Hematopoietic multipotent progenitor cell treated with erythropoietin and hydrocortisone succinate and interleukin-3 and kit ligand, for 8 days (in vitro differentiated cells): ENCODE data around the gene INO80D.
"Not testable (repeated sequence)": the region's sequence is repeated elsewhere in the genome, so short reads cannot be mapped to it uniquely, and the experiment has no call there.

Experiments
- DNase-seq: peaks from one replicate; pipeline ENCODE4 v3.0.0-alpha.2; 2015

Gene INO80D

GRCh38 chr2:206023183-206023582 is 62.8 kb downstream of the INO80D start:
- peak; percentile 57 for DNase-seq

GRCh38 chr2:206020171-206020570 is 65.8 kb downstream of the INO80D start:
- no peak for DNase-seq

- DNase-seq, result not testable (repeated sequence)
Measured at GRCh38 chr2:206015746-206016145, 70.2 kb downstream of the INO80D start.

- no peak for DNase-seq
Measured at GRCh38 chr2:206011795-206012194, 74.2 kb downstream of the INO80D start.

GRCh38 chr2:206011018-206011614 is 74.9 kb downstream of the INO80D start:
- DNase-seq, result no peak

- DNase-seq, result peak; percentile 69
Measured at GRCh38 chr2:206004004-206004693, 81.8 kb downstream of the INO80D start.

- no peak for DNase-seq
Measured at GRCh38 chr2:206002440-206002839, 83.5 kb downstream of the INO80D start.

- no peak for DNase-seq
Measured at GRCh38 chr2:206001912-206002311, 84.1 kb downstream of the INO80D start.

GRCh38 chr2:206000776-206001175 is 85.2 kb downstream of the INO80D start:
- no peak for DNase-seq

- DNase-seq, result no peak
Measured at GRCh38 chr2:205998583-205998982, 87.4 kb downstream of the INO80D start.

- no peak for DNase-seq
Measured at GRCh38 chr2:205996161-205996560, 89.8 kb downstream of the INO80D start.

GRCh38 chr2:205995260-205995659 is 90.7 kb downstream of the INO80D start:
- DNase-seq, result no peak

- no peak for DNase-seq
Measured at GRCh38 chr2:205994344-205994743, 91.6 kb downstream of the INO80D start.

GRCh38 chr2:205990104-205990503 is 95.9 kb downstream of the INO80D start:
- DNase-seq, result no peak

- DNase-seq, result no peak
Measured at GRCh38 chr2:205989271-205990071, 96.5 kb downstream of the INO80D start.

GRCh38 chr2:205988681-205989080 is 97.3 kb downstream of the INO80D start:
- DNase-seq, result not testable (repeated sequence)

GRCh38 chr2:205988274-205988673 is 97.7 kb downstream of the INO80D start:
- DNase-seq, result no peak

GRCh38 chr2:205986334-205986733 is 99.6 kb downstream of the INO80D start:
- DNase-seq, result not testable (repeated sequence)

- no peak for DNase-seq
Measured at GRCh38 chr2:205984381-205984780, 101.6 kb downstream of the INO80D start.

- DNase-seq, result no peak
Measured at GRCh38 chr2:205982776-205983327, 103.1 kb downstream of the INO80D start.

- DNase-seq, result not testable (repeated sequence)
Measured at GRCh38 chr2:205978728-205979127, 107.2 kb downstream of the INO80D start.

GRCh38 chr2:205977699-205978098 is 108.3 kb downstream of the INO80D start:
- DNase-seq, result not testable (repeated sequence)

- not testable (repeated sequence) for DNase-seq
Measured at GRCh38 chr2:205976934-205977659, 108.9 kb downstream of the INO80D start.
